ENCODE measurements around the gene AUTS2. TPM values are rescaled to one million over a fixed set of nuclear protein-coding genes. Genes with fewer than 3 reads are reported as not detected.

Gene AUTS2
- total RNA-seq, 1 experiment from 2014 or later: 42.1 TPM

GRCh38 chr7:69600710-69601519 is 2.6 kb downstream of the AUTS2 start:
- Histone ChIP-seq H3K9me3 (ENCODE audit: low read depth, low read length, poor library complexity, severe bottlenecking) (no peaks in the 10 kb centered on the region), H3K27me3 (replicated peaks; ENCODE audit: insufficient read depth, low read depth, low read length, poor library complexity) (no peaks in the 10 kb centered on the region), H3K4me1 (ENCODE audit: insufficient read depth, low read length, poor library complexity, severe bottlenecking) (peaks cover 15% of the 10 kb centered on the region), H3K36me3 (ENCODE audit: insufficient read depth, low read length, poor library complexity, severe bottlenecking) (no peaks in the 10 kb centered on the region), H3K27ac (ENCODE audit: low read depth, low read length, poor library complexity, severe bottlenecking) (no peak overlapping the region), H3K4me3 (ENCODE audit: low read depth, low read length, poor library complexity, severe bottlenecking) (peak overlapping the region; percentile 81)
- BruUV-seq (replicated peaks): no TSS peak
- no peak for TF ChIP-seq CTCF (conservative IDR thresholded peaks at IDR 0.05; ENCODE audit: low read depth, low read length)
- TF ChIP-seq EZH2 (IDR thresholded peaks at IDR 0.05; ENCODE audit: borderline replicate concordance, low read depth, low read length, poor library complexity, severe bottlenecking): no peak
- CTCF ChIA-PET: no interaction called here
- POLR2A ChIA-PET (ENCODE audit: low non-redundant PET): no interaction called here
- DNase-seq (ENCODE audit: low spot score): no peak
- intact Hi-C loops (cut with micrococcal nuclease; ENCODE audit: unreplicated experiment): loop anchor here (10.0 kb wide), 1 partner anchor 444 kb away; no protein-coding TSS in a partner anchor

- intact Hi-C loops (cut with micrococcal nuclease; ENCODE audit: unreplicated experiment): loop anchor here (10.0 kb wide), 1 partner anchor 442 kb away; no protein-coding TSS in a partner anchor
- BruUV-seq (replicated peaks): no TSS peak
- Histone ChIP-seq H3K9me3 (ENCODE audit: low read depth, low read length, poor library complexity, severe bottlenecking) (no peaks in the 10 kb centered on the region), H3K4me1 (ENCODE audit: insufficient read depth, low read length, poor library complexity, severe bottlenecking) (peaks cover 15% of the 10 kb centered on the region), H3K27me3 (replicated peaks; ENCODE audit: insufficient read depth, low read depth, low read length, poor library complexity) (no peaks in the 10 kb centered on the region), H3K4me3 (ENCODE audit: low read depth, low read length, poor library complexity, severe bottlenecking) (no peak overlapping the region), H3K27ac (ENCODE audit: low read depth, low read length, poor library complexity, severe bottlenecking) (no peak overlapping the region), H3K36me3 (ENCODE audit: insufficient read depth, low read length, poor library complexity, severe bottlenecking) (no peaks in the 10 kb centered on the region)
- CTCF ChIA-PET: no interaction called here
- POLR2A ChIA-PET (ENCODE audit: low non-redundant PET): no interaction called here
- DNase-seq (ENCODE audit: low spot score): no peak
- TF ChIP-seq CTCF (conservative IDR thresholded peaks at IDR 0.05; ENCODE audit: low read depth, low read length) (no peak), EZH2 (IDR thresholded peaks at IDR 0.05; ENCODE audit: borderline replicate concordance, low read depth, low read length, poor library complexity, severe bottlenecking) (no peak)
These were observed 4.2 kb downstream of the AUTS2 start for GRCh38 chr7:69602522-69602921.

DNA sequence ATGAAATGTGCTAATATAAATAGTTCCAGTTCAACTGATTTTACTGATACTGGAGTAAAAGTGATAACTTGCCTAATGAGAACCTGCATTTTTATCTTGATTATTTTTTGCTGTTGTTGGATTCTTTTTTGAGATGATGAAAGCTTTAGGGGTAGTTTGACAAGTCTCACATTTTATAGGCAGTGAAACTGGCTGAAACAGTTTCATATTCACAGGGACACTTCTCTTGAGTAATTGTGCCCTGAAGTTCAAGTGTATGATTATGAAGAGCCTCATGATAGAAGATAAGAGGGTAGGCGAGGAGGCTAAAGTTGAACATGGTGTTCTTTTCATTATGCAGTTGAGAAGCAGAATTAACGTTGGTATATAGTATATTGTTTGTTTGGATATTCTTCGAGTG is 5.1 kb downstream of the AUTS2 start:
- Histone ChIP-seq H3K9me3 (ENCODE audit: low read depth, low read length, poor library complexity, severe bottlenecking) (no peaks in the 10 kb centered on the region), H3K4me3 (ENCODE audit: low read depth, low read length, poor library complexity, severe bottlenecking) (no peak overlapping the region), H3K27ac (ENCODE audit: low read depth, low read length, poor library complexity, severe bottlenecking) (no peak overlapping the region), H3K27me3 (replicated peaks; ENCODE audit: insufficient read depth, low read depth, low read length, poor library complexity) (no peaks in the 10 kb centered on the region), H3K36me3 (ENCODE audit: insufficient read depth, low read length, poor library complexity, severe bottlenecking) (no peaks in the 10 kb centered on the region), H3K4me1 (ENCODE audit: insufficient read depth, low read length, poor library complexity, severe bottlenecking) (peaks cover 15% of the 10 kb centered on the region)
- intact Hi-C loops (cut with micrococcal nuclease; ENCODE audit: unreplicated experiment): loop anchor here (10.0 kb wide), 1 partner anchor 441 kb away; no protein-coding TSS in a partner anchor
- TF ChIP-seq CTCF (conservative IDR thresholded peaks at IDR 0.05; ENCODE audit: low read depth, low read length): no peak
- TF ChIP-seq EZH2 (IDR thresholded peaks at IDR 0.05; ENCODE audit: borderline replicate concordance, low read depth, low read length, poor library complexity, severe bottlenecking): no peak
- CTCF ChIA-PET: no interaction called here
- no peak for DNase-seq (ENCODE audit: low spot score)
- no TSS peak for BruUV-seq (replicated peaks)
- POLR2A ChIA-PET (ENCODE audit: low non-redundant PET): no interaction called here

Measured in A673 (cell line).